Eye (tissue), 1 donor: ENCODE measurements around the gene GLTPD2.

Experiments used
- DNase-seq: peaks from one replicate; pipeline ENCODE4 v3.0.0-alpha.2; 2015

GLTPD2 gene

DNA sequence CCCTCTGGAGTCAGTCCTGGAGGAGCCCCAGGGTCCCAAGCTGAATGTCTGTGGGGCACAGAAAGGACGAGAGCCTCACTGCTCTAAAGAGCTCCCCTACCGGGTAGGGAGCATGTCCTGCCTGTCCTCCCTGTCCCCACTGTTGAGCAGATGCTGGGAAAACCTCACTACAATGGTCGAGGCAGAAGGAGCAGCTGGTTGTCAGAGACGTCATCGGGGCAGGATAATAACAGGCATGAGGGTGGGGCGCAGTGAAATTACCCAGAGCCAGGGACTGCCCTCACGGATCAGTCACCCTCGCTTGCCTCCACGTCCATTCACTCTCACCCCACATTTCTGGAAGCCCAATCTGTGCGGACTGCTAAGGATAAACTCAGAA is 16.5 kb upstream of the GLTPD2 start:
- peak; percentile 22 for DNase-seq

DNA sequence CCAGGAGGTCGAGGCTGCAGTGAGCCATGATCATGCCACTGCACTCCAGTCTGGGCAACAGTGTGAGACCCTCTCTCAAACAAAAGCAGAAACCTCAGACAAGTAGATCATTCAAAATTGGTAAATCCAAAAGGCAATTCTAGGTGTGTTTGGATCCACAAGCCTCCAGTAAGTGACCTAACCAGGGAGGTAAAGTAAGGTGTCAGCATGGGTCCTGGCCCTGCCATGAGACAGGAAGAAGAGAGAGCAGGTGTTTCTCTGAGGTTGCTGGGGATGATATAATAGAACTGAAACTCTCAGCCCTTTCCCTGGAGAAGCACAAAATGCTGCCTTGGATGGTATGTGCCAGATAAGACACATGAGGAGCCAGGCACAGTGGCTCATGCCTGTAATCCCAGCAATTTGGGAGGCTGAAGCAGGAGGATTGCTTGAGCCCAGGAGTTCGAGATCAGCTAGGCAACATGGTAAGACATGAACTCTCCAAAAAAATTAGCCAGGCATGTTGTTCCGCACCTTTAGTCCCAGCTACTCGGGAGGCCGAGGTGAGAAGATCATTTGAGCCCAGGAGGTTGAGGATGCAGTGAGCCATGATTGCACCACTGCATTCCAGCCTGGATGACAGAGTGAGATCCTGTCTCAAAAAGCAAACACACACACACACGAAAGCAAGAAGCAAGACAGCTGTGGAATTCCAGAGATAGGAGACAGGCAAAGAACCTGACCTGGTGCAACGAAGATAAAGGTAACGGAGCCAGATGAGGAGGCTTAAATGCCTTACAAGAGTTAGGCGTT is 10.6 kb upstream of the GLTPD2 start:
- no peak for DNase-seq

DNA sequence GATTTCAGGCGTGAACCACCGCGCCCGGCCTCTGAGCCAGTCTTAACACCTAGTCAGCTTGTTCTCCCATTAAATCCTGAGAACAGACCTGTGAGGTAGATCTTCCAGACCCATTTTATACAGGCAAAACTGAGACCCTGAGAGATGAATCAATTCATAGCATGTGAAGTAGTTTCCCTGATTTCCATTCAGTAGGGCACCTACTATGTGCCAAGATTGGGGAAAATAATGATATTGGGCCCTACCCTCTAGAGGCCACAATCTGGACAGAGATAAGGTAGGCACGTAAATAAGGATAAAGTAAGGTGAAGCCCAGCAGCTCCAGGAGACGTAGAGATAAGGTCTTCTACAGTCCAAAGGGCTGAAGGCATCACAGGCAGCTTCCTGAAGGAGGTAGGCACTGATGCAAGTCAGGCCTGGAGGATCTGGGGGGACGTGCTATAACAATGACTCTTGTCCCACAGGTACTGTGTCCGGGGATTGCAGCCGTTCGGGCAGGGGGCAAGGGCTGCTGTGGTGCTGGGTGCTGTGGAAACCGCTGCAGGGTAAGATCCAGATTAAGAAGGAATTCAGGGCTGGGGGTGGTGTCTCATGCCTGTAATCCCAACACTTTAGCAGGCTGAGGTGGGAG is 8.3 kb upstream of the GLTPD2 start:
- DNase-seq, result no peak

DNA sequence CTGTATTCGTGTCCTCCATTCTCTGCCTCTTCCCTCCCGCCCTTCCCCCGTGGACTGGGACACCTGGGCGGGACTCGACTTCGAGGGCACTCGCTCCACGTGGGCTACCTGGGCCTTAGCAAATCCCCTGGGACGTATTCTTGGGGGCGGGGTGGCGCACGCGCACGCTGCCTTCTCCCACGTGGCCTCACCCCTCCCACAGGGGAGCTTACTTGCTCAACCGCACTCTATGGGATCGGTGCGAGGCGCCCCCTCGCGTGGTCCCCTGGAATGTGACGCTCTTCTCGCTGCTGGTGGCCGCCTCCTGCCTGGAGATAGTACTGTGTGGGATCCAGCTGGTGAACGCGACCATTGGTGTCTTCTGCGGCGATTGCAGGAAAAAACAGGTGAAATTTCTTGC is 6.1 kb upstream of the GLTPD2 start:
- DNase-seq, result no peak

DNA sequence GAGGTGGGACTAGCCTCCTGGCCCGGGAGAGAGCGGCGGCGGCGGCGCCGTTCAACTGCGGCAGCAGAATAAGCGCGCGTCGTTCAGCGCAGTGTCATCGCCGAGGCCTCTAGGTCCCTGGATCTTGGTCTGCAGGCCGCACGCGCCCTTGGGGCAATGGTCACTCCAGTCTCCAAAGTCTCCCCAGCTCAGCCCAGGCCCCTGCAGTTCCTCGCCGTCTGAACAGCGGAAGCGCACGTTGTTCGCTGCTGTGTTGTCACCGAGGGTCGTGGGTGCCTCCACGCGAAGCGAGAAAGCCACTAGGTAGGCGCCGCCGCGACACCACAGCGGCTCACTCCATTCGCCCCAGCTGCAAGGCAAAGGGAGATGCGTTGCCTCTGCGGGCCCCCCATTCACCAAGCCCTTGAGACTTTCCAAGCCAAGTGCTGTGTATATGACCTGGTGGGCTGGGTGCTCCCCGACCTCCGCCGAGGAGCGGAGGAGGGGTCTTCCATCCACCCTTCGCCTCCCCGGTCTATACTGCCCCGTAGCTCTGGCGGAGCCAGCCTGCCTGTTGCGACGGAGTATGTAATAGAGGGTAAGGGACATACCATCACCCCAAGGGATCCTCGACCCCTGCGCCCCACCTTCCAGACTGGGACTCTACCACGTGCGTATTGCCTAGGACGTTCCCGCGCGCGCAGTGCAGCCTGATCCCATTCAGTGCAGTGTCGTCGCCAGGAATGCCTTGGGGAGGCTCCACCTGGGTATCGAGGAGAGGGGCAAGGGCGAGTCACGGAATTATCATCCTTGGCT is 3.3 kb upstream of the GLTPD2 start:
- peak; percentile 55 for DNase-seq

DNA sequence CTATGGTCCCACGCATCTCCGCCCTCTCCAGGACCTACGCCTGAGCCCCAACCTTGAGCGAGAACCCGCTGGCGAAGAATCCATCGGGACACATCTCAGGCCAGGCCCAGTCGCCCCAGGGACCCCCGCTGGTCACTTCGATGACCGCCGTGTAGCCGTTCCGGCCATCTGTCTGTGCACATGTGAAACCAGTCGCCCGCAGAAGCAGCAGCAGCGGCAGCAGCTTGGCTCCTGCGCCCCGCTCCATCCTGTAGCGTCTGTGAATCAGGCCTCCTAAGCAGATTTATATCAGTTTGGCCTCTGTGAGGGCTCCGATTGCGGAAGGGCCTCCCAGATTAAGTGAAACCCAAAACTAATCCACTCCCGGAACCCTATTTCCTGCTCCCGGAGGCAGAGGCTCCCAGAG is 2.7 kb upstream of the GLTPD2 start, which contains the start of gene VMO1:
VMO1 (minus strand) TSS at position 259 of the 406 bp plus-strand sequence; CDS start at position 247, 12 bp downstream.
- DNase-seq, result peak; percentile 63

DNA sequence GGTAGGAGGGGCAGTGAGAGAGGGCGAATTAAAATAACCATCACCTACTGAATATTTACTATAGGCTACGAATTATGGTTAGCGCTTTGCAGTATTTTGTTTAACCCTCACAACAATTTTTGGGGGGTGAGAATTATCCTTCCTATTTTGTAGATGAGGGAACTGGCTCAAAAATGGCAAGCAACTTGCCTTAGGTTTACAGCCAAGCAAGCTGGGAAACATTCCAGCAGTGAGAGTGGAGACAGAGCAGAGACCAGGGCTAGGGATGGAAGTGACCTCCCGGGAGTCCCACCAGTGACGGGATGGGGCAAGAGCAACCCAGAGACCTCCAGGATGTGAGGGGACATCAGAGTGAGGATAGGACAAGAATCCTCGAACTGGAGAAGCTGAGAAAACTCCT is 2.2 kb upstream of the GLTPD2 start:
- DNase-seq, result peak; percentile 16

DNA sequence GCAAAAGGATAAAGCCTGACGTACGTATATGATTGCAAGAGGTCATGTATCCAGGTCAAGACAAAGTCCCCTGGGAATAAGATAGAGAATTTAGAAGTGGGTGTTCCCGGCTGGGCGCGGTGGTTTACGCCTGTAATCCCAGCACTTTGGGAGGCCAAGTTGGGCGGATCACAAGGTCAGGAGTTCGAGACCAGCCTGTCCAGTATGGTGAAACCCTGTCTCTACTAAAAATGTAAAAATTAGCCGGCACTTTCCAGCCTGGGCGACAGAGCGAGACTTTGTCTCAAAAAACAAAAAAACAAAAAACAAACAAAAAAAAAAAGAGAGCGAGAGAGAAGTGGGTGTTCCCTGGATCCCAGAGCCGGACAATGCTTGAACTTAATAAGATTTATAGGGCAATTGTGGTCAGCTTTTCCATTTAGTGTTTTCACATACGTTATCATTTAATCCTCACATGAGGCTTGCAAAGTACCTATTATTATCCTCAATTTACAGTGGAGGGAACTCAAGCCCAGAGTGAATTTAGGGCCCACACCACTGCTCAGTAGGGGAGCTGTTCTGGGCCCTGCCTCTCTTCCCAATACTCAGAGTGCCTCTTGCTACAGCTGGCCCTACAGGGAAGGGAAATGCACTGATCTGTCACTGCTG is 481 bp upstream of the GLTPD2 start:
- no peak for DNase-seq

DNA sequence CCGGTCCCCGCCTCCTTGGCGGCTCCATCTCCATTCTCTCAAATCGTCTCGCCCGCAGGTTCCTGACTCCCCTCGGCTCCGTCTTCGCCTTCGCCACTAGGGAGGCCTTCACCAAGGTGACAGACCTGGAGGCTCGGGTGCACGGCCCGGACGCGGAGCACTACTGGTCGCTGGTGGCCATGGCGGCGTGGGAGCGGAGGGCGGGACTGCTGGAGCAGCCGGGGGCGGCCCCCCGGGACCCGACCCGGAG is 862 bp downstream of the GLTPD2 start:
- DNase-seq, result no peak

DNA sequence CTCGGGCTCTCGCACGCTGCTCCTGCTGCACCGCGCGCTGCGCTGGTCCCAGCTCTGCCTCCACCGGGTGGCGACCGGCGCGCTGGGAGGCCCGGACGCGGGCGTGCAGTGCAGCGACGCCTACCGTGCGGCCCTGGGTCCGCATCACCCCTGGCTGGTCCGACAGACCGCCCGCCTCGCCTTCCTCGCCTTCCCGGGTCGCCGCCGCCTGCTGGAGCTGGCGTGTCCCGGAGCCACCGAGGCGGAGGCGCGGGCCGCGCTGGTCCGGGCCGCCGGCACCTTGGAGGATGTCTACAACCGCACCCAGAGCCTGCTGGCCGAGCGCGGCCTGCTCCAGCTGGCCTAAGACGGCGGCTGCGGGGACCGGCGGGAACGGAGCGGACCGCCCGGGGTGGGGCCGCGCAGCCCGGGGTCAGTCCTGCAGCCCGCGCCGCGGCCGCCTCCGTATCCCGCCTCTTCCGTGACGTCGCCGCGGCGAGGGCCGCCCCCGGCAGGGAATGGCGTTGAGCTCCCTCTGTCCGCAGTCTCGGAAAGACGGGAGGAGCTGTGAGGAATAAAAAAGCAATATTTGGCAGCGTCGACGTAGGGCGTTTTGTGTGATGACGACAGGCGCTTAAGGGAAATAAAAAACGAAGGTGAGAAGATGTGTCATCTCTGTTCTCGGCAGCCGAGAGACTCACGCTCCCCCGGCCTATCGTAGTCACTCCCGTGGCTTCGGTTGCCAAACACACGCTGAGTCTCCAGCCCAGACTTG is 1.4 kb downstream of the GLTPD2 start:
- peak; percentile 91 for DNase-seq

DNA sequence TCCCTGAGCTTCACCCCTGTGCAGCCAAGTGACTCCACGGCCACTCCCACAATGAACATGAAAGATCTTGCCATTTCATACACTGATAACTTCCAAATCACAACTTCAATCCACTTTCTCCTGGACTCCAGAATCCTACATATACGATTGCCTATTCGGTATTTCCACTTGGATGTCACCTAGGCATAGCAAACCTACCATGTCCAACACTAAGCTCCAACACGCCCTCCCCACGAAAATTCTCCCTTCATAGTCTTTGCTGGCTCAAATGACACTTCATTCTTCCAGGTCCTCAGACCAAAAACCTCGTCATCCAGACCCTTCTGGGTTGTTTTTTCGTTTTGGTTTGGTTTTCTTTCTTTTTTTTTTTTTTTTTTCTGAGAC is 1.9 kb downstream of the GLTPD2 start:
- peak; percentile 31 for DNase-seq

DNA sequence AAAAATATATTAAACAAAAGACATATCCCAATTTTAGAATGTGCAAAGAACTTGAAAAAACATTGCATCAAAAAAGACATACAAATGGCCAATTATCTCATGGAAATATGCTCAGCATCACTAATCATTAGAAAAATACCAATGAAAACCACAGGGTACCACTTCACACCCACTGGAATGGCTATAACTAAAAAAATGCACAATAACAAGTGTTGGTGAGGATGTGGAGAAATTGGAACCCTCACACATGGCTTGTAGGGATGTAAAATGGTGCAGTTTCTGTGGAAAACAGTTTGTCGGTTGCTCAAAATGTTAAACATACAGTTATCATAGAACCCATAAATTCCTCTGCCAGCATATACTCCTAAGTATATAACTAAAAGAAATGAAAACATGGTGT is 6.4 kb downstream of the GLTPD2 start:
- no peak for DNase-seq

DNA sequence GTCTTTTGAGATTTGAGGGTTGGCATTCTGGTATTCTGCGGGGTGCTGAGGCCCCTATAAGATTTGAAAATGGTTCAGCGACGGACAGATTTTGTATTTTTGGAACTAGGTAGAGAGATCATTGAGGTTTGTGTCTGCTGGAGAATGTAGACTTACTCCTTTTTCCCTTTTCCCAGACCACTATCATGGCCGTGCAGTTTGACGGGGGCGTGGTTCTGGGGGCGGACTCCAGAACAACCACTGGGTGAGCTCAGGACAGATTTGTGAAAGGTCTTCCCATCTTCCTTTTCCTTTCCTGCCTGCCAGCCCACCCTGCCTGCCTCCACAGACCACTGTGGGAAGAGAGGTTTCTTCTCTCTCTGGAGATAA is 7.8 kb downstream of the GLTPD2 start:
- no peak for DNase-seq

DNA sequence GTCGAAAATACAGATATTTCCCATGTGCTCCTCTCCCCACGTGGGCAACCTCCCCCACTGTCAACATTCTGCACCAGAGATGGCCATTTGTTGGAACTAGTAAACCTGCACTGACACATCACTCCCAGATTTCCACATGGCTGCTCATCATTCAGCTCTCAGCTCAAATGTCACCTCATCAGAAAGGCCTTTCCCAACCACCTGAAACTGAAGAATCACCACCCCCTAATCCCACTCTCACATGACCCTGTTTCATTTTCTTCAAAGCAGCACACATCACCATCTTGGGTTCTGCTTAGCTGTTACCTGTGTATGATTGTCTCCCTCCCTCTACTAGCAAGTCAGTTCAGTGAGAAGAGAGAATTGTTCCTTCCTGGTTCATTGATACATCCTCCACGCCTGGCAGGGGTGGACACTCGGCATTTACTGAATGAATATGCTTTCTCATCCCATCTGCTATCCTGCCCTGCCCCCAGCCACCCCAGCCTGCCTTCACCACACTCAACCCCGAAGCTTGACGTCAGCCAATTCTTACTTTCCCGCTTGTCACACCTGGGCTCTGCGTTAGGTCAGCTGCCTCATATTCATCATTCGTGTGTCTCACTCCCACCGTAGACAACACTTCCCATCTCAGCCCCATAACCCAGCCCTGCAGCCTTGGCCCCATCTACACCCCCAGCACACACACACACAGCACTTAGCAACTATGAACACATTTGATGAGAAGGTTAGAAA is 11.9 kb downstream of the GLTPD2 start:
- DNase-seq, result no peak

DNA sequence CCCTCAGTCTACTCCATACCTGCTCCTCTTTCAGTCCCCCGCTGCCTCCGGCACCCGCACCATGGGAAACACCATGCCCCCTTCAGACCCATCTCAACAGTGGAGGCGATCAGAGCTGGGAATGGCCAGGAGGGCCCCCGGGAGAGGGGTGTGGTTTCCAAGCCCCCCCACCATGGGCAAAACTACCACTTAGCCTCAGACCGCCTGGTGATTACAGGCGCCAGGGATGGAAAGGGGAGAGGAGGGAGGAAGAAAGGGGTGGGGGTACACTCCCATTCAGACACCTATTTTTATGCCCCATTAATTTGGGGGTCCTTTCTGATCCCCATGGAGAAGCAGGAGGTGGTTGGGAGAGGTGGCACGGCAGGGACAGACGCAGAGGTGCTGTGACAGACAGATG is 13.5 kb downstream of the GLTPD2 start, which contains the start of gene C17orf114:
C17orf114 (minus strand) TSS at position 101 of the 400 bp plus-strand sequence.
- DNase-seq, result no peak

DNA sequence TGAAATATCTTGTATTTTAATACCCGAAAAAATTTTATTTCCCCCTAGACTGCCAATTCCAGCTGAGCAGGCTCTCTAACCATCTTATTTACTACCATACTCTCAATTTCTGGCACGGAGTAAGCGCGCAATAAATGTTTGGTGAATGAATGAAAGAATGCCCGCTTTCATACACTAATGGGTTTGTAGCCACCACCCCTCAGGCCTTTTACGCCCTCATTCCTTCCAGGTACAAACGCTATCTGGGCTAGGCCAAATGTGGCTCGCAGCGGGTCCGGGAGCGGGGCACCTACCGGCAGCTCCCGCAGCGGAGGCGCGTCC is 17.7 kb downstream of the GLTPD2 start:
- peak; percentile 23 for DNase-seq

DNA sequence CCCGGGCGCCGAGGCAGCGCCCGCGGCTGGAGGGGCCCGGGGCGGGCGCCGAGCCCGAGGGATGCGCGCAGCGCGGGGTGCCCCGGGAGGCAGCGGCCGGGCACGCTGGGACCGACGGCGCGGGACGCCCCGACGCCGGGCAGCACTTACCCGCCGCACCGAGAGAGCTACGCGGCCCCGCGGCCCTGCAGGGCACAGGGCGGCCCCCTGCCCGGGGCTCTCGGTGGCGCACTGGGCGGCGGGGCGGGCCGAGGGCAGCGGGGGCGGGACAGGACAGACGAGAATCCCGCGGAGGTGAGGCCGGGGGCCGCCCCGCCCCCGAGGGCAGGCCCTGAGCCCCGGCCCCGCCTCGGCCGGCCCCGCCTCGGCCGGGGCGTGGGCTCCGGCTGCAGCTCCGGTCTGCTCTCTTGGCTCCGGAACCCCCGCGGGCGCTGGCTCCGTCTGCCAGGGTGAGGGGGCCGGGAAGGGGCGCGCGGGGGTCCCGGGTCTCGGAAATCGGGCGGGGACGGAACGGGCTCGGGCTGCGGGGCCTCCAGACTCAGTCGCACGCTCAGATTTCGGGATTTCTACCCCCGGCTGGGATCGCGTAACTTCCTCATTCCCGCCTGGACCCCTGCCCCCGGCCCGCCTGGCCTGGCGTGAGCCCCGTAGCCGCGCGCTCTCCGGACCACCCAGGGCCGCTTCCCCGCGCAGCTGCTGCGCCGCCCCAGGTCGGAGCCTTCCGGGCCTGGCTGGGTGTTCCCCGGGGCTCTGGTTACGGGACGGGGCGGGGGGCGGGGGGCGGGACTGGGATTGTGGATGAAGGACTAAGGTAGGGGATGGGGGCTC is 18.2 kb downstream of the GLTPD2 start, which contains the start of gene PLD2:
PLD2 (plus strand) TSS at position 376 of the 828 bp plus-strand sequence. CDS start 621 bp downstream, outside the sequence.
- DNase-seq, result peak; percentile 84

DNA sequence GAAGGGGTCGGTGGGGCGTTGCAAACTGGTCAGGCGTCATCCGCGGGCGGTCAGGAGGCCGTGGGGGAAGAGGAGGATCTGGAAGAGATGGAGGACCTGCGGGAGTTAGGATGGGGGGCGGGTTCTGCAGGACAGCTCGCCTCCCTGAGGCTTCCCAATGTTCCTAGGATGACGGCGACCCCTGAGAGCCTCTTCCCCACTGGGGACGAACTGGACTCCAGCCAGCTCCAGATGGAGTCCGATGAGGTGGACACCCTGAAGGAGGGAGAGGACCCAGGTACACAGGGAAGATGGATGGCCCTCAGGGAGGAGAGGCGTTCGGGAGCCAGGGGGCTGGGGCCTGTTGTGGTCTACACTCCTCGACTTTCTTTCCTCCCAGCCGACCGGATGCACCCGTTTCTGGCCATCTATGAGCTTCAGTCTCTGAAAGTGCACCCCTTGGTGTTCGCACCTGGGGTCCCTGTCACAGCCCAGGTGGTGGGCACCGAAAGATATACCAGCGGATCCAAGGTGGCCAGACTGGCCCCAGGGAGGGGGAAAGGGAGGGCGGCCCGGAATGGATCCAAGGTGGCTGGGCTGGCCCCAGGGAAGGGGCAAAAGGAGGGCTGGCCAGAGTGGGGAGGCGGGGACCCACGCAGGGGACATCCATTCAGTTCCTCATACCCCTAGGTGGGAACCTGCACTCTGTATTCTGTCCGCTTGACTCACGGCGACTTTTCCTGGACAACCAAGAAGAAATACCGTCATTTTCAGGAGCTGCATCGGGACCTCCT is 19.0 kb downstream of the GLTPD2 start:
- DNase-seq, result no peak

DNA sequence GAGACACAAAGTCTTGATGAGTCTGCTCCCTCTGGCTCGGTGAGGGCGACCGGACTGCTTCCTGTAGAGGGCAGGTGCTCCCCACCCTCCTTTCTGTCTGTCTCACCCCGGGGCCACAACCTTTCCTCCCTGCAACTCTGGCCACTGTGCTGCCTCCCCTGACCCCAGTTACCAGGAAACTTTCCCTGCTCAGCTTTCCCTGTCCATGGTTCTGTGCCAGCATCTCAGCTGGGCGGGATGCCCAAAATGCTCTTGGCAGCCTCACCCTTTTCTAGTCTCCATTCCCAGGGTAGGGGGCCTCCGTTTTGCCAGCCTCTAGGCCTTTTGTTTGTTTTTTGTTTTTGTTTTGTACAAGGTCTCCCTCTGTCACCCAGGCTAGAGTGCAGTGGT is 19.6 kb downstream of the GLTPD2 start:
- no peak for DNase-seq

DNA sequence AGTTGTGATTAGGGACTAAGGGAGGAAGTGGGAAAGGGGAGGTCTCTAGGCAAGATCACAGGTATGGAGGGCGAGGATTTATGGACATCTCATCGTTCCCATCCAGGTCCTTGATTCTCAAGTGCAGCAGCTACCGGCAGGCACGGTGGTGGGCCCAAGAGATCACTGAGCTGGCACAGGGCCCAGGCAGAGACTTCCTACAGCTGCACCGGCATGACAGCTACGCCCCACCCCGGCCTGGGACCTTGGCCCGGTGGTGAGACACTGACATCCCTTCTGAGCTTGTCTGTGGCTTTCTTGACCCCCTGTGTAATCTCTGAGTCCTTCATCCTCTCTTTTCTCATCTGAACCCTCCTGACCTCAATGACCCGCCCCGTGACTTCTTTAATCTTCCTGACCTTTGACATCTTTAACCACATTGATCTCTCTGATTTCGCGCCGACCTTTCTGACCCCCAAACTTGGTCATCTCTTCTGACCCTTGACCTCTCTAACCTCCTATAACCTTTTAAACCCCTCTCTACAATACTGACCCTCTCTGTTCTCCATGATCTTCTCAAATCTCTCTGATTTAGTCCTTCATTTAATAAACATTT is 22.0 kb downstream of the GLTPD2 start:
- peak; percentile 51 for DNase-seq
